Omental fat pad (tissue), 4 donors: Measurements from ENCODE around the gene LPCAT1. TPM values are rescaled to one million over a fixed set of nuclear protein-coding genes. Genes with fewer than 3 reads are reported as not detected.
"Not testable (repeated sequence)": the region's sequence is repeated elsewhere in the genome, so short reads cannot be mapped to it uniquely, and the experiment has no call there.

Source experiments
- ATAC-seq: fragments of 150-250 bp; one replicate; pipeline ENCODE4 v1.9.1; 2016; ENCODE audit warnings: mild to moderate bottlenecking, moderate library complexity; ENCODE audit not compliant: low FRiP score
- DNase-seq: peaks from one replicate; pipeline ENCODE4 v3.0.0-alpha.2; 2019; ENCODE audit warnings: low spot score
- CTCF ChIP-seq, 3 donors: fragments of 450-650 bp; IDR thresholded peaks; one replicate each; pipeline ENCODE4 v1.5.1; 2016 to 2017; ENCODE audit warnings: antibody characterized with exemption in 3 of 3, mild to moderate bottlenecking in 3 of 3, moderate library complexity in 2 of 3
- total RNA-seq, 4 donors: library from RNA; depleted of rRNA; stranded (reverse); fragments of >200 nt; gene quantifications; one replicate each; pipeline ENCODE4 v1.1.0, GENCODE V29; 2016

LPCAT1 gene
- total RNA-seq, 4 donors from 2014 or later = 22.3 to 37.1 (median 34.5) TPM

- ATAC-seq = no peak
- no peak for DNase-seq
- TF ChIP-seq CTCF (IDR thresholded peaks at IDR 0.05) = no peak
Observed at GRCh38 chr5:1564824-1565736, 41.3 kb upstream of the LPCAT1 start.

- DNase-seq (no peak), ATAC-seq (no peak)
- TF ChIP-seq CTCF (IDR thresholded peaks at IDR 0.05) = no peak
Observed at GRCh38 chr5:1564182-1564748, 40.5 kb upstream of the LPCAT1 start.

- no peak for ATAC-seq
- no peak for TF ChIP-seq CTCF (IDR thresholded peaks at IDR 0.05)
- no peak for DNase-seq
Observed at GRCh38 chr5:1563617-1564181, 39.9 kb upstream of the LPCAT1 start.

- TF ChIP-seq CTCF (IDR thresholded peaks at IDR 0.05) = no peak
- DNase-seq = no peak
- ATAC-seq = no peak
Observed at GRCh38 chr5:1563051-1563461, 39.3 kb upstream of the LPCAT1 start.

GRCh38 chr5:1562599-1562998 lies 38.8 kb upstream of the LPCAT1 start:
- no peak for DNase-seq
- ATAC-seq = no peak
- TF ChIP-seq CTCF (IDR thresholded peaks at IDR 0.05) = no peak

GRCh38 chr5:1561402-1561929 lies 37.7 kb upstream of the LPCAT1 start:
- no peak for TF ChIP-seq CTCF (IDR thresholded peaks at IDR 0.05)
- ATAC-seq (no peak), DNase-seq (no peak)

GRCh38 chr5:1560499-1560898 lies 36.7 kb upstream of the LPCAT1 start:
- not testable (repeated sequence) for ATAC-seq, DNase-seq
